ENCODE data around the gene GPHN.

- TF ChIP-seq CTCF (optimal IDR thresholded peaks at IDR 0.05 in 1 of 3, IDR thresholded peaks at IDR 0.05 in 1 of 3, conservative IDR thresholded peaks at IDR 0.05 in 1 of 3; ENCODE audit: extremely low read depth in 1 of 3, insufficient read depth in 2 of 3, low read length in 3 of 3) (no peak), EZH2 (IDR thresholded peaks at IDR 0.05; ENCODE audit: low read length) (no peak)
These were observed 662.7 kb downstream of the GPHN start for GRCh38 chr14:67170660-67171059.
